Dedifferentiated amniotic fluid mesenchymal stem cell (primary cell): ENCODE results near the gene ERH.
"Not testable (repeated sequence)": the region's sequence is repeated elsewhere in the genome, so short reads cannot be mapped to it uniquely, and the experiment has no call there.

Source experiments
- DNase-seq: peaks from one replicate; pipeline ENCODE4 v3.0.0-alpha.2; 2016; ENCODE audit errors: extremely low spot score

The ERH gene

GRCh38 chr14:69398053-69398817 lies at the start of gene ERH, which contains the start of gene SLC39A9:
Gene ERH, minus strand, starts transcription at chr14:69398299. Its CDS starts 66 bp downstream, at chr14:69398233.
Gene SLC39A9, plus strand, starts transcription at chr14:69398692. Its CDS starts 678 bp downstream, at chr14:69399370.
- DNase-seq, result peak; percentile 99

GRCh38 chr14:69443296-69443805 lies 45.3 kb upstream of the ERH start:
- DNase-seq, result no peak

DNA sequence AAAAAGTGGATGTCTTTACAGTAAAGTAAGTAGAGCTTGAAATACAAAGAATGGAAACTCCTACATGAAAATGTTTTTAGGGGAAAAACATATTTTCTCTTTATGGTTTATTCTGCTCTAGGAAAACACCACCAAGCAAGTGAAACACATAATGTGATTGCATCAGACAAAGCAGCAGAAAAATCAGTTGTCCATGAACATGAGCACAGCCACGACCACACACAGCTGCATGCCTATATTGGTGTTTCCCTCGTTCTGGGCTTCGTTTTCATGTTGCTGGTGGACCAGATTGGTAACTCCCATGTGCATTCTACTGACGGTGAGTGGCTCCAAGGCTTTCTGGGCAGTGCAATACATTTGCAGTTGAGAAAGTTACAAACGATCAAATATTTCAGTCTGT lies 43.8 kb upstream of the ERH start:
- peak; percentile 21 for DNase-seq

DNA sequence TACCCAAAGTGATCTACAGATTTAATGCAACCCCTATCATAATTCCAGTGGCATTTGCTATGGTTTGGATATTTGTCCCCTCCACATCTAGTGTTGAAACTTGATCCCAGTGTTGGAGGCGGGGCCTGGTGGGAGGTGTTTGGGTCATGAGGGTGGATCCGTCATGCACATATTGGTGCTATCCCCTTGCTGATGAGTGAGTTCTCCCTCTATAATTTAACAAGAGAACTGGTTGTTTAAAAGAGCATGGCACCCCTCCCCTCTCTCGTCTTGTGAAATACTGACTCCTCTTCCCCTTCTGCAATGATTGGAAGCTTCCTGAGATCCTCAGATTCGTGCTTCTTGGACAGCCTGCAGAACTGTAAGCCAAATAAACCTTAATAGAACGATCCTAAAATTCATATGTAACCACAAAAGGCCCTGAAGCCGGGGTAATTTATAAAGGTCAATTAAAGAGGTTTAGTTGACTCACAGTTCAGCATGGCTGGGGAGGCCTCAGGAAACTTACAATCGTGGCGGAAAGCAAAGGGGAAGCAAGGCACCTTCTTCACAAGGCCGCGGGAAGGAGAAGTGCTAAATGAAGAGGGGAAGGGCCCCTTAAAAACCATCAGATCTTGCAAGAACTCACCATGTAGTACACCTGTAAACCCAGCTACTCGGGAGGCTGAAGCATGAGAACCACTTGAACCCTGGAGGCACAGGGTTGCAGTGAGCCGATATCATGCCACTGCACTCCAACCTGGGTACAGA lies 41.6 kb upstream of the ERH start:
- no peak for DNase-seq

GRCh38 chr14:69432364-69432763 lies 34.3 kb upstream of the ERH start:
- DNase-seq, result no peak

- DNase-seq, result no peak
Observed at GRCh38 chr14:69430306-69430939, 32.3 kb upstream of the ERH start.

GRCh38 chr14:69429643-69430042 lies 31.5 kb upstream of the ERH start:
- no peak for DNase-seq

DNA sequence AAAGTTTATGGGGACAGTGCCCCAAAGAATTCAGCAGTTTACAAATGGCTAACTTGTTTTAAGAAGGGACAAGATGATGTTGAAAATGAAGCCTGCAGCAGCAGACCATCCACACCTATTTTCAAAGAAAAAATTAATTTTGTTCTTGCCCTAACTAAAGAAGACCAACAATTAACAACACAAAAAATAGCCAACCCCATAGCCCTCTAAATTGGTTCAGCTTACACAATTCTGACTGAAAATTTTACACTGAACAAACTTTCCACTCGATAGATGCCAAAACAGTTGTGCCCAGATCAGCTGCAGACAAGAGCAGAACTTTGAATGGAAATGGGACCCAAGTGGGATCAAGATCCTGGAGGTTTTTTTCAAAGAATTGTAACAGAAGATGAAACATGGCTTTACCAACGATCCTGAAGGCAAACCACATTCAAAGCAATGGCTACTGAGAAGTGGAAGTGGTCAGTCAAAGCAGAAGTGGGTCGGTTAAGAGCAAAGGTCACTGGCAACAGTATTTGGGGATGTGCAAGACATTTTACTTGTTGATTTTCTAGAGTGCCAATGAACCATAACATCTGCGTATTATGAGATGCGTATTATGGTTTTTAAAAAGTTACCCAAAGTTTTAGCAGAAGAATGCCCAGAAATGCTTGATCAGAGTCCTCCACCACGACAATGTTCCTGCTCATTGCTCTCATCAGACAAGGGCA lies 30.3 kb upstream of the ERH start:
- no peak for DNase-seq

- no peak for DNase-seq
Observed at GRCh38 chr14:69427596-69427995, 29.5 kb upstream of the ERH start.

GRCh38 chr14:69424149-69424923 lies 26.2 kb upstream of the ERH start:
- DNase-seq, result no peak

- no peak for DNase-seq
Observed at GRCh38 chr14:69423279-69423678, 25.2 kb upstream of the ERH start.

DNA sequence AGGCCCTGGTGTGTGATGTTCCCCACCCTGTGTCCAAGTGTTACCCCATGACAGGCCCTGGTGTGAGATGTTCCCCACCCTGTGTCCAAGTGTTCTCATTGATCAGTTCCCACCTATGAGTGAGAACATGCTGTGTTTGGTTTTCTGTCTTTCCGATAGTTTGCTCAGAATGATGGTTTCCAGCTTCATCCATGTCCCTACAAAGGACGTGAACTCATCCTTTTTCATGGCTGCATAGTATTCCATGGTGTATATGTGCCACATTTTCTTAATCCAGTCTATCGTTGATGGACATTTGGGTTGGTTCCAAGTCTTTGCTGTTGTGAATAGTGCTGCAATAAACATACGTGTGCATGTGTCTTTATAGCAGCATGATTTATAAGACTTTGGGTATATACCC lies 18.0 kb upstream of the ERH start:
- not testable (repeated sequence) for DNase-seq

DNA sequence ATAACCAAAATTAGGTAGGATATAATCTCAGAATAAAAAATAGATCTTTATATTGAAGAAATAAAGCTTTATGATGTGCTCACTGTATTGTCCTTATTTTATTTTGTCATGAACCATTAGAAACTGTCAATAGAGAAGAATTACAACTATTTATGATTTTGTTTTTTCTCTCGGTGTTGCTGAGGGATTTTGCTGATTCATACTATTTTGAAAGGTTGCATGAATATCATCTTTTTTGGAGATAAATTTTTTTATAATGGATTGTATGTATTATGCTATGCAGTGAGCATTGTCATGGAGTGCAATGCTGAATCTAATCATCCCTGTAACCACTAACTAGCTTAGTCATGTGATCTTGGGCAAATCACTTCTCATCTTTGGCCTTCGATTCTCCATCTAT lies 15.4 kb upstream of the ERH start:
- no peak for DNase-seq

- DNase-seq, result no peak
Observed at GRCh38 chr14:69408331-69408960, 10.3 kb upstream of the ERH start.

DNA sequence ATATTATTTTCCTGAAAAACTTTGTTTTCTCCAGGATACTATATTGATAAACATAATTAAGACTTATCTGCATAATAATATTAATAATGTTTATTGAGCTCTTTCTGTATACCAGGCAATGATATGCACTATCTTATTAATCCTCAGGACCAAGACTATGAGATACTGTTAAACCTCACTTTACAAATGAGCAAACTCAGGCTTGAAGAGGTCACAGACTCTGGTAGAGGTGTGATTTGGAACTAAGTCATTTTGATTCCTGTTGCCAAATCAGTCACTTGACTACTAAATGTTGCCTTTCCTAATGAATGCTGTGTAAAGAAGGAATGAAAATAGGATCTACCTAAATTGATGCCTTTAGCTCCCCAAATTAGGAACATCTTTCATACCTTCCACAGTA lies 7.7 kb upstream of the ERH start:
- no peak for DNase-seq

DNA sequence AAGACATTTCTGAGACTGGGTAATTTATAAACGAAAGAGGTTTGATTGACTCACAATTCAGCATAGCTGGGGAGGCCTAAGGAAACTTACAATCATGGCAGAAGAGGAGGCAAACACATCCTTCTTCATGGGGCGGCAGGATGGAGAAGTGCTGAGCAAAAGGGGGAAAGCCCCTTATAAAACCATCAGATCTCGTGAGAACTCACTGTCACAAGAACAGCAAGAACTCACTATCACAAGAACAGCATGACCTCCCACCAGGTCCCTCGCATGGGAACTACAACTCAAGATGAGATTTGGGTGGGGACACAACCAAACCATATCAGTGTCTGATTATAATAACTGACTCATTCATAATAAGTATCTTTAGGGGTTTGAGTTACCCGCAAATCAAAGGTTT lies 6.8 kb upstream of the ERH start:
- DNase-seq, result no peak

DNA sequence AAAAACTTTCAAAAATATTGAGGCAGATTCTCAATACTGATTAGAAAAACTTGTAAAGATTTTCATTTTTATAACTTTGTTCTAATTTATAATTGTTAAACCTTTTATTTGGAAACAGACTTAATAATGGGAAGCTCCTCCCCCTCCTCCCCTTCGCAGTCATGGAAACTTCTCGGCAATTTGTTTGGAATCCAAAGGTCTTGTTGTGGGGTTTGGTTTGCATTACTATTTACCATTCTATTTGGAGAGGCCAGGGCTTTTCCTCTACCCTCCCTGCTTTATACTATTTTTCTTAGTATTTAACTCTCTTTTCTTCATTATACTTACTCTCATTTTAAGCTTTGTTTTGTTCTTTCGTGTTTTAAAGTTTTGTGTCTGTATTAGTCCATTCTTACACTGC lies 6.4 kb upstream of the ERH start:
- DNase-seq, result no peak

GRCh38 chr14:69401841-69402240 lies 3.7 kb upstream of the ERH start:
- DNase-seq, result no peak

- no peak for DNase-seq
Observed at GRCh38 chr14:69400154-69400553, 2.1 kb upstream of the ERH start.

DNA sequence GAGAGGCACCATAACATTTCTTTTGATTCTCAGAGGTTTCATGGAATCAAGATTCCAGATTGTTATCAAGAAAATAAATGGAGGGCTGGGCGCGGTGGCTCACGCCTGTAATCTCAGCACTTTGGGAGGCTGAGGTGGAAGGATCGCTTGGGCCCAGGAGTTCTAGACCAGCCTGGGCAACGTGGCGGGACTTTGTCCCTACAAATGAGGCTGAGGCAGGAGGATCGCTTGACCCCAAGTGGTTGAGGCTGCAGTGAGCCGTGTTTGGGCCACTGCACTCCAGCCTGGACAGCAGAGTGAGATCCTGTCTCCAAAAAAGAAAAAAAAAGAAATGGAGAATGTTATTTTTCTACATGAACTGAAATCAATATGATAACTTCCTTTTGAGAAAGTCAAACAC lies 1.7 kb upstream of the ERH start:
- no peak for DNase-seq

GRCh38 chr14:69398818-69399210 lies 715 bp upstream of the ERH start:
- no peak for DNase-seq
